Mammary epithelial cell (primary cell): ENCODE measurements around the gene FKBP2.

Source experiments
- CTCF ChIP-seq, 2 donors: IDR thresholded peaks in 1 of 2; conservative IDR thresholded peaks in 1 of 2; 2 replicates each; pipeline ENCODE4 v1.5.1; 2011 to 2012; ENCODE audit warnings: inconsistent platforms in 2 of 2, low read length in 2 of 2, mild to moderate bottlenecking in 2 of 2, control low read depth in 1 of 2, low read depth in 1 of 2; ENCODE audit not compliant: insufficient read depth in 1 of 2; ENCODE audit errors: extremely low read depth in 1 of 2
- EZH2 ChIP-seq: IDR thresholded peaks from 2 replicates; pipeline ENCODE4 v1.6.1; 2012; ENCODE audit warnings: low read length, inconsistent platforms, borderline replicate concordance

GRCh38 chr11:64265176-64266160 is 24.6 kb downstream of the FKBP2 start:
- TF ChIP-seq CTCF (conservative IDR thresholded peaks at IDR 0.05 in 1 of 2, IDR thresholded peaks at IDR 0.05 in 1 of 2; ENCODE audit: extremely low read depth in 1 of 2, insufficient read depth in 1 of 2, low read depth in 1 of 2, low read length in 2 of 2) (no peak), EZH2 (no peak)
